OCI-LY7 (cell line): Measurements from ENCODE around the gene MC3R. TPM values are rescaled to one million over a fixed set of nuclear protein-coding genes. Genes with fewer than 3 reads are reported as not detected.

Experiments
- BruUV-seq: library from RNA; stranded (reverse); fragments of 400-500 nt; replicated peaks from 2 replicates; lab custom pipeline; 2021; lab: Mats Ljungman, UMichigan
- CTCF ChIA-PET: fragments of 300-600 bp; sonication (Branson Sonifier 250); formaldehyde crosslinking; loops from one replicate; lab custom pipeline; 2022; ENCODE audit warnings: antibody characterized with exemption; ENCODE audit not compliant: unreplicated experiment; lab: Charles Lee
- POLR2A ChIA-PET: fragments of 300-600 bp; sonication (Branson Sonifier 250); formaldehyde crosslinking; loops from one replicate; lab custom pipeline; 2022; ENCODE audit warnings: antibody characterized with exemption; lab: Charles Lee
- DNase-seq: peaks from one replicate; pipeline ENCODE4 v3.0.0-alpha.2; 2015; ENCODE audit warnings: low spot score
- H2AFZ ChIP-seq: fragments of 200-600 bp; sonication (generic), shearing (Covaris generic); 2 replicates; pipeline ENCODE4 v1.6.1; 2014; ENCODE audit warnings: mild to moderate bottlenecking, antibody characterized with exemption, low read length, moderate library complexity
- H3K27ac ChIP-seq: fragments of 200-600 bp; sonication (generic); 2 replicates; pipeline ENCODE4 v1.5.1; 2014; ENCODE audit warnings: mixed run types, low read depth, mild to moderate bottlenecking, moderate library complexity, low read length, inconsistent platforms; ENCODE audit not compliant: poor library complexity, severe bottlenecking
- H3K36me3 ChIP-seq: fragments of 200-600 bp; sonication (generic); 2 replicates; pipeline ENCODE4 v1.6.1; 2014; ENCODE audit warnings: mild to moderate bottlenecking, antibody characterized with exemption, low read length, moderate library complexity, mixed read lengths; ENCODE audit not compliant: insufficient read depth
- H3K4me1 ChIP-seq: fragments of 200-600 bp; sonication (generic); 2 replicates; pipeline ENCODE4 v1.5.1; 2014; ENCODE audit warnings: mild to moderate bottlenecking, low read length; ENCODE audit not compliant: insufficient read depth, poor library complexity, severe bottlenecking
- H3K4me2 ChIP-seq: fragments of 200-600 bp; sonication (generic); 2 replicates; pipeline ENCODE4 v1.6.1; 2014; ENCODE audit warnings: mild to moderate bottlenecking, low read length
- H3K4me3 ChIP-seq: fragments of 200-600 bp; sonication (generic); 2 replicates; pipeline ENCODE4 v1.5.1; 2014; ENCODE audit warnings: mild to moderate bottlenecking, low read depth, low read length; ENCODE audit not compliant: poor library complexity, severe bottlenecking
- H3K79me2 ChIP-seq: fragments of 200-600 bp; sonication (generic); 2 replicates; pipeline ENCODE4 v1.6.1; 2016; ENCODE audit warnings: low read depth, mild to moderate bottlenecking, low read length, moderate library complexity, mixed read lengths; ENCODE audit not compliant: insufficient read depth
- H3K9me2 ChIP-seq: fragments of 200-600 bp; sonication (generic); 2 replicates; pipeline ENCODE4 v1.6.1; 2016; ENCODE audit warnings: mild to moderate bottlenecking, low read length, mixed read lengths; ENCODE audit not compliant: insufficient read depth
- H3K9me3 ChIP-seq: fragments of 200-600 bp; sonication (generic); 2 replicates; pipeline ENCODE4 v1.6.1; 2014; ENCODE audit warnings: mild to moderate bottlenecking, mixed run types, low read length, mixed read lengths
- H4K20me1 ChIP-seq: fragments of 200-600 bp; sonication (generic); 2 replicates; pipeline ENCODE4 v1.6.1; 2014; ENCODE audit warnings: mild to moderate bottlenecking, antibody characterized with exemption, low read length, moderate library complexity, mixed read lengths; ENCODE audit not compliant: insufficient read depth
- EZH2phosphoT487 ChIP-seq: fragments of 200-600 bp; sonication (generic); IDR thresholded peaks from 2 replicates; pipeline ENCODE4 v1.6.1; 2018; ENCODE audit warnings: low read depth, borderline replicate concordance, mild to moderate bottlenecking, mixed run types, antibody characterized with exemption, low read length, moderate library complexity, mixed read lengths
- intact Hi-C: fragments of 100-400 bp; cut with micrococcal nuclease; formaldehyde crosslinking; loops from one replicate; pipeline ENCODE4 v1.10.0; 2022; ENCODE audit not compliant: unreplicated experiment
- total RNA-seq, 2 experiments: library from RNA; depleted of rRNA in 1 of 2; stranded (reverse); fragments of >200 nt in 1 of 2; shearing (Covaris generic) in 1 of 2; gene quantifications; 2 replicates each; pipeline ENCODE4 v1.2.3, GENCODE V29; 2014 to 2022
- TF ChIP-seq, protein P1 (sequence below): fragments of 200-600 bp; sonication (generic); conservative IDR thresholded peaks from 2 replicates; pipeline ENCODE4 v1.5.1; 2014; ENCODE audit warnings: mild to moderate bottlenecking, antibody characterized with exemption, low read length, moderate library complexity, mixed read lengths

The MC3R gene
- total RNA-seq, 2 experiments from 2014 or later: not detected

- H3K9me2 ChIP-seq: no peaks in the 10 kb centered on the region
- DNase-seq: no peak
- H3K9me3 ChIP-seq: no peaks in the 10 kb centered on the region
- H3K79me2 ChIP-seq: no peaks in the 10 kb centered on the region
- no peaks in the 10 kb centered on the region for H4K20me1 ChIP-seq
- H3K4me2 ChIP-seq: no peak overlapping the region
- H3K27ac ChIP-seq: no peak overlapping the region
- intact Hi-C loops: no loop called here
- H3K4me1 ChIP-seq: no peaks in the 10 kb centered on the region
- TF ChIP-seq, protein P1, sequence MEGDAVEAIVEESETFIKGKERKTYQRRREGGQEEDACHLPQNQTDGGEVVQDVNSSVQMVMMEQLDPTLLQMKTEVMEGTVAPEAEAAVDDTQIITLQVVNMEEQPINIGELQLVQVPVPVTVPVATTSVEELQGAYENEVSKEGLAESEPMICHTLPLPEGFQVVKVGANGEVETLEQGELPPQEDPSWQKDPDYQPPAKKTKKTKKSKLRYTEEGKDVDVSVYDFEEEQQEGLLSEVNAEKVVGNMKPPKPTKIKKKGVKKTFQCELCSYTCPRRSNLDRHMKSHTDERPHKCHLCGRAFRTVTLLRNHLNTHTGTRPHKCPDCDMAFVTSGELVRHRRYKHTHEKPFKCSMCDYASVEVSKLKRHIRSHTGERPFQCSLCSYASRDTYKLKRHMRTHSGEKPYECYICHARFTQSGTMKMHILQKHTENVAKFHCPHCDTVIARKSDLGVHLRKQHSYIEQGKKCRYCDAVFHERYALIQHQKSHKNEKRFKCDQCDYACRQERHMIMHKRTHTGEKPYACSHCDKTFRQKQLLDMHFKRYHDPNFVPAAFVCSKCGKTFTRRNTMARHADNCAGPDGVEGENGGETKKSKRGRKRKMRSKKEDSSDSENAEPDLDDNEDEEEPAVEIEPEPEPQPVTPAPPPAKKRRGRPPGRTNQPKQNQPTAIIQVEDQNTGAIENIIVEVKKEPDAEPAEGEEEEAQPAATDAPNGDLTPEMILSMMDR: no peak
- no peak for TF ChIP-seq EZH2phosphoT487
- H2AFZ ChIP-seq: no peak overlapping the region
- ChIA-PET POLR2A (no interaction called here), CTCF (no interaction called here)
- H3K36me3 ChIP-seq: no peaks in the 10 kb centered on the region
- no TSS peak for BruUV-seq
- no peak overlapping the region for H3K4me3 ChIP-seq
Measured at GRCh38 chr20:56207656-56208055, 40.9 kb upstream of the MC3R start.

GRCh38 chr20:56208121-56208520 lies 40.4 kb upstream of the MC3R start:
- H3K4me3 ChIP-seq: no peak overlapping the region
- H3K79me2 ChIP-seq: no peaks in the 10 kb centered on the region
- no peaks in the 10 kb centered on the region for H4K20me1 ChIP-seq
- DNase-seq: no peak
- POLR2A ChIA-PET: no interaction called here
- CTCF ChIA-PET: no interaction called here
- intact Hi-C loops: no loop called here
- no peaks in the 10 kb centered on the region for H3K36me3 ChIP-seq
- no peak overlapping the region for H3K27ac ChIP-seq
- no peak for TF ChIP-seq EZH2phosphoT487
- TF ChIP-seq, protein P1: no peak
- no peak overlapping the region for H2AFZ ChIP-seq
- no peaks in the 10 kb centered on the region for H3K9me2 ChIP-seq
- no TSS peak for BruUV-seq
- no peaks in the 10 kb centered on the region for H3K4me1 ChIP-seq
- no peak overlapping the region for H3K4me2 ChIP-seq
- H3K9me3 ChIP-seq: no peaks in the 10 kb centered on the region

DNA sequence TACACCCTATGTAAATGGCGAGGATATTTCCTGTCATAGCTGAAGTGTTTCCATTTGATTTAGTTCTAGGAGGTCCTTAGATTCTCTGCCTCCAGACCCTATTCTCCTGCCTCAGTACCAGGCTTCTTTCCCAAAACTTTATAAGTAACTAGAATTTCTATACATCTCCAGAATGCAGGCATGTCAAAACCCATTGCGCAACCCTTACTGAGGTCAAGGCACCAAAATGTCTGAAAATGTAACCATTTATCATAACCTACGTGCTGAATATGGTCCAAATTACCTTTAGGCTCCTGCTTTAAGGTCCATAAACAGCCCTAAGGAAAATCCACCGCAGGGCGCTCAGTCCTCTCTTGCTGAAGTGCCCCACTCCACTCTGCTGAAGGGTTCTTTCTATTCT lies 37.5 kb upstream of the MC3R start:
- POLR2A ChIA-PET: no interaction called here
- BruUV-seq: no TSS peak
- DNase-seq: no peak

More for the DNA sequence above, 37.5 kb upstream of the MC3R start:
- Histone ChIP-seq H3K79me2 (no peaks in the 10 kb centered on the region), H3K4me1 (no peaks in the 10 kb centered on the region), H3K36me3 (no peaks in the 10 kb centered on the region), H4K20me1 (no peaks in the 10 kb centered on the region), H3K9me2 (no peaks in the 10 kb centered on the region), H3K9me3 (no peaks in the 10 kb centered on the region), H2AFZ (no peak overlapping the region), H3K4me3 (no peak overlapping the region), H3K27ac (no peak overlapping the region), H3K4me2 (no peak overlapping the region)
- TF ChIP-seq, protein P1: no peak
- no peak for TF ChIP-seq EZH2phosphoT487
- CTCF ChIA-PET: no interaction called here
- intact Hi-C loops: no loop called here
